HEK293 (cell line): ENCODE results near the gene DDX24.

Experiments
- CTCF ChIA-PET: fragments of 350-600 bp; formaldehyde crosslinking; extraction: SDS; loops from one replicate; lab custom pipeline; 2021; ENCODE audit warnings: antibody characterized with exemption; lab: Yijun Ruan, JAX
- POLR2A ChIA-PET: fragments of 300-600 bp; formaldehyde crosslinking; extraction: SDS; loops from one replicate; lab custom pipeline; 2020; ENCODE audit warnings: antibody characterized with exemption, inconsistent platforms; lab: Yijun Ruan, JAX
- H3K27ac ChIP-seq: fragments of 200-500 bp; sonication (Bioruptor generic); 2 replicates; pipeline ENCODE4 v1.5.1; 2014; ENCODE audit warnings: low read depth, low read length, control low read depth, inconsistent platforms; ENCODE audit errors: extremely low read depth
- H3K36me3 ChIP-seq, 2 experiments: fragments of 200-500 bp in 1 of 2; sonication (Bioruptor generic) in 1 of 2; 1 replicate in 1 of 2; 2 replicates in 1 of 2; pipeline ENCODE4 v1.5.1; 2014 to 2017; ENCODE audit warnings: inconsistent platforms in 2 of 2, low read length in 2 of 2; ENCODE audit not compliant: control insufficient read depth in 2 of 2, insufficient read depth in 1 of 2
- H3K4me1 ChIP-seq: fragments of 200-500 bp; sonication (Bioruptor generic); 2 replicates; pipeline ENCODE4 v1.5.1; 2014; ENCODE audit warnings: mild to moderate bottlenecking, low read length, inconsistent platforms; ENCODE audit not compliant: control insufficient read depth, insufficient read depth
- H3K4me3 ChIP-seq: 2 replicates; pipeline ENCODE4 v1.5.1; 2011; ENCODE audit warnings: low read depth, mild to moderate bottlenecking, control low read depth, low read length, moderate library complexity
- H3K9me3 ChIP-seq: fragments of 200-500 bp; sonication (Bioruptor generic); 2 replicates; pipeline ENCODE4 v1.5.1; 2014; ENCODE audit warnings: low read depth, low read length, inconsistent platforms; ENCODE audit not compliant: control insufficient read depth, insufficient read depth
- EGR2 ChIP-seq: fragments of 450-650 bp; formaldehyde crosslinking; IDR thresholded peaks from 2 replicates; pipeline ENCODE4 v1.5.1; 2016; ENCODE audit warnings: low read depth, missing biosample characterization, missing genetic modification characterization
- KLF8 ChIP-seq: fragments of 450-650 bp; formaldehyde crosslinking; IDR thresholded peaks from 2 replicates; pipeline ENCODE4 v1.5.1; 2016; ENCODE audit warnings: missing biosample characterization, missing genetic modification characterization
- TCF7L2 ChIP-seq: IDR thresholded peaks from 2 replicates; pipeline ENCODE4 v1.6.1; 2011; ENCODE audit warnings: low read depth, mild to moderate bottlenecking, inconsistent platforms, low read length, moderate library complexity, borderline replicate concordance
- YY1 ChIP-seq: fragments of 450-650 bp; formaldehyde crosslinking; IDR thresholded peaks from 2 replicates; pipeline ENCODE4 v1.5.1; 2018; ENCODE audit warnings: missing biosample characterization, missing genetic modification characterization
- ZFHX2 ChIP-seq: fragments of 450-650 bp; formaldehyde crosslinking; conservative IDR thresholded peaks from 2 replicates; pipeline ENCODE4 v1.5.1; 2016; ENCODE audit warnings: missing biosample characterization, missing genetic modification characterization
- ZFP3 ChIP-seq: fragments of 450-650 bp; formaldehyde crosslinking; IDR thresholded peaks from 2 replicates; pipeline ENCODE4 v1.5.1; 2016; ENCODE audit warnings: low read depth, missing biosample characterization, missing genetic modification characterization
- ZNF133 ChIP-seq: fragments of 450-650 bp; formaldehyde crosslinking; IDR thresholded peaks from 2 replicates; pipeline ENCODE4 v1.5.1; 2016; ENCODE audit warnings: missing biosample characterization, missing genetic modification characterization
- ZNF223 ChIP-seq: fragments of 450-650 bp; formaldehyde crosslinking; IDR thresholded peaks from 2 replicates; pipeline ENCODE4 v1.5.1; 2016; ENCODE audit warnings: missing biosample characterization, missing genetic modification characterization
- ZNF302 ChIP-seq: fragments of 450-650 bp; formaldehyde crosslinking; IDR thresholded peaks from 2 replicates; pipeline ENCODE4 v1.5.1; 2016; ENCODE audit warnings: missing biosample characterization, missing genetic modification characterization, low read depth
- ZNF354C ChIP-seq: fragments of 450-650 bp; formaldehyde crosslinking; IDR thresholded peaks from 2 replicates; pipeline ENCODE4 v1.5.1; 2016; ENCODE audit warnings: missing biosample characterization, missing genetic modification characterization, low read depth, borderline replicate concordance
- ZNF747 ChIP-seq: fragments of 450-650 bp; formaldehyde crosslinking; IDR thresholded peaks from 2 replicates; pipeline ENCODE4 v1.5.1; 2016; ENCODE audit warnings: missing biosample characterization, missing genetic modification characterization
- TF ChIP-seq, protein P1 (sequence below): fragments of 450-650 bp; formaldehyde crosslinking; IDR thresholded peaks from 2 replicates; pipeline ENCODE4 v1.5.1; 2017; ENCODE audit warnings: missing biosample characterization, missing genetic modification characterization
- TF ChIP-seq, protein P2 (sequence below): fragments of 450-650 bp; formaldehyde crosslinking; IDR thresholded peaks from 2 replicates; pipeline ENCODE4 v1.5.1; 2016; ENCODE audit warnings: missing biosample characterization, missing genetic modification characterization
- TF ChIP-seq, protein P3 (sequence below): sonication (generic); formaldehyde crosslinking; IDR thresholded peaks from 2 replicates; pipeline ENCODE4 v1.8.1; 2022; ENCODE audit warnings: mild to moderate bottlenecking, moderate library complexity, missing genetic modification reagents

The DDX24 gene

DNA sequence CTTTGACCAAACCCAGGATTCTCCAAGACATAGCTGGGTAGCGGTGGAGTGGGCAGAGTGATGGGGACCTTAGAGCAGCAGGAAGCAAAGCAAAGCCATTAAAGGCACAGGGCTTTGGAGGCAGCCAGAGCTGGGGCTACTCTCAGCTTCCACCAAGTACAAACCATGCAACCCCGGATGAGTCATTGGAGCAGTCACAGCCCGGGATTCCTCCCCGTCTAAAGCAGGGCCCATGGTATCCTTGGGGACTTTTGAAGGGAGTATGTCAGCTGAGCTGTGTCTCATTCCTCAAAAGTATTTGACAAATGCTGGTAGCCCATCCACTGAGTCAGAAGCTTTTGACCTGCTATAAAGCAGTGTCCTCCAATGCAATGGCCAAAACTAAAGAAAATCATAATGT lies 19.8 kb upstream of the DDX24 start:
- CTCF ChIA-PET = interaction anchor here (1.0 kb wide), 1 partner anchor 36 kb away, joined by 3 read pairs; no protein-coding TSS in a partner anchor

DNA sequence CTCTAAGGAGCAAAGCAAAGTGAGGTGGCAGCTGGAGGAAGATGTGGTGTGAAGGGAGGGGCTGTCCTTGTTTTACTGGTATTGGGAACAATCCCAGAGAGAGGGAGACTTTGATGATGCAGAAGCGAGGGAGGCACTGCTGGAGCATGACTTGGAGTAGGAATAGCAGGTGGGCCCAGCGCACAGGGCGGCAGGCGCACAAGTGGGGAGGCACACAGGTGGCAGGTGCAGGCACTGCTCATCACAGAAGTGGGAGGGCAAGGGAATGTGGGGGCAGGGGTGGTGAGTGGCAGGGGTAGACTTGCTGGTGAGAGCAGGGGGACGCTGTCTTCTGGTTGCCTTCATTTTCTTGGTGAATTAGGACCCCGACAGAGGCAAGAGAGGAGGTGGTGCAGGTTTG lies 18.0 kb upstream of the DDX24 start:
- no peak overlapping the region for H3K27ac ChIP-seq
- H3K36me3 ChIP-seq = peaks cover 0 to 32% of the 10 kb centered on the region in 2 experiments; a peak in 1 of 3 replicates
- ChIA-PET POLR2A (interaction anchor here (1.8 kb wide), 1 partner anchor 18 kb away, joined by 6 read pairs; the partner anchor contains the start of genes DDX24 and IFI27L1), CTCF (interaction anchor here (0.7 kb wide), 1 partner anchor 33 kb away, joined by 4 read pairs; no protein-coding TSS in a partner anchor)
- TF ChIP-seq ZFHX2 (tag by site-specific recombination) (0 out of 2 replicates have a peak, but pooled peaks have one; percentile 27), ZNF133 (tag by site-specific recombination) (no peak), EGR2 (tag by site-specific recombination) (peak; percentile 50)
- TF ChIP-seq, protein P1, sequence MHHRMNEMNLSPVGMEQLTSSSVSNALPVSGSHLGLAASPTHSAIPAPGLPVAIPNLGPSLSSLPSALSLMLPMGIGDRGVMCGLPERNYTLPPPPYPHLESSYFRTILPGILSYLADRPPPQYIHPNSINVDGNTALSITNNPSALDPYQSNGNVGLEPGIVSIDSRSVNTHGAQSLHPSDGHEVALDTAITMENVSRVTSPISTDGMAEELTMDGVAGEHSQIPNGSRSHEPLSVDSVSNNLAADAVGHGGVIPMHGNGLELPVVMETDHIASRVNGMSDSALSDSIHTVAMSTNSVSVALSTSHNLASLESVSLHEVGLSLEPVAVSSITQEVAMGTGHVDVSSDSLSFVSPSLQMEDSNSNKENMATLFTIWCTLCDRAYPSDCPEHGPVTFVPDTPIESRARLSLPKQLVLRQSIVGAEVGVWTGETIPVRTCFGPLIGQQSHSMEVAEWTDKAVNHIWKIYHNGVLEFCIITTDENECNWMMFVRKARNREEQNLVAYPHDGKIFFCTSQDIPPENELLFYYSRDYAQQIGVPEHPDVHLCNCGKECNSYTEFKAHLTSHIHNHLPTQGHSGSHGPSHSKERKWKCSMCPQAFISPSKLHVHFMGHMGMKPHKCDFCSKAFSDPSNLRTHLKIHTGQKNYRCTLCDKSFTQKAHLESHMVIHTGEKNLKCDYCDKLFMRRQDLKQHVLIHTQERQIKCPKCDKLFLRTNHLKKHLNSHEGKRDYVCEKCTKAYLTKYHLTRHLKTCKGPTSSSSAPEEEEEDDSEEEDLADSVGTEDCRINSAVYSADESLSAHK (tag by site-specific recombination) = no peak
- TF ChIP-seq, protein P2, sequence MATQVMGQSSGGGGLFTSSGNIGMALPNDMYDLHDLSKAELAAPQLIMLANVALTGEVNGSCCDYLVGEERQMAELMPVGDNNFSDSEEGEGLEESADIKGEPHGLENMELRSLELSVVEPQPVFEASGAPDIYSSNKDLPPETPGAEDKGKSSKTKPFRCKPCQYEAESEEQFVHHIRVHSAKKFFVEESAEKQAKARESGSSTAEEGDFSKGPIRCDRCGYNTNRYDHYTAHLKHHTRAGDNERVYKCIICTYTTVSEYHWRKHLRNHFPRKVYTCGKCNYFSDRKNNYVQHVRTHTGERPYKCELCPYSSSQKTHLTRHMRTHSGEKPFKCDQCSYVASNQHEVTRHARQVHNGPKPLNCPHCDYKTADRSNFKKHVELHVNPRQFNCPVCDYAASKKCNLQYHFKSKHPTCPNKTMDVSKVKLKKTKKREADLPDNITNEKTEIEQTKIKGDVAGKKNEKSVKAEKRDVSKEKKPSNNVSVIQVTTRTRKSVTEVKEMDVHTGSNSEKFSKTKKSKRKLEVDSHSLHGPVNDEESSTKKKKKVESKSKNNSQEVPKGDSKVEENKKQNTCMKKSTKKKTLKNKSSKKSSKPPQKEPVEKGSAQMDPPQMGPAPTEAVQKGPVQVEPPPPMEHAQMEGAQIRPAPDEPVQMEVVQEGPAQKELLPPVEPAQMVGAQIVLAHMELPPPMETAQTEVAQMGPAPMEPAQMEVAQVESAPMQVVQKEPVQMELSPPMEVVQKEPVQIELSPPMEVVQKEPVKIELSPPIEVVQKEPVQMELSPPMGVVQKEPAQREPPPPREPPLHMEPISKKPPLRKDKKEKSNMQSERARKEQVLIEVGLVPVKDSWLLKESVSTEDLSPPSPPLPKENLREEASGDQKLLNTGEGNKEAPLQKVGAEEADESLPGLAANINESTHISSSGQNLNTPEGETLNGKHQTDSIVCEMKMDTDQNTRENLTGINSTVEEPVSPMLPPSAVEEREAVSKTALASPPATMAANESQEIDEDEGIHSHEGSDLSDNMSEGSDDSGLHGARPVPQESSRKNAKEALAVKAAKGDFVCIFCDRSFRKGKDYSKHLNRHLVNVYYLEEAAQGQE = no peak
- no peak overlapping the region for H3K4me3 ChIP-seq
- H3K9me3 ChIP-seq = no peaks in the 10 kb centered on the region
- no peaks in the 10 kb centered on the region for H3K4me1 ChIP-seq

More for the DNA sequence above, 19.8 kb upstream of the DDX24 start:
- Histone ChIP-seq H3K4me1 (no peaks in the 10 kb centered on the region), H3K4me3 (no peak overlapping the region), H3K9me3 (no peaks in the 10 kb centered on the region), H3K27ac (no peak overlapping the region), H3K36me3 (peaks cover 0 to 34% of the 10 kb centered on the region in 2 experiments; a peak in 1 of 3 replicates)
- no peak for TF ChIP-seq KLF8 (tag by site-specific recombination)
- no peak for TF ChIP-seq ZNF223 (tag by site-specific recombination)
- TF ChIP-seq ZFP3 (tag by site-specific recombination) = no peak
- no peak for TF ChIP-seq YY1 (tag by site-specific recombination)
- TF ChIP-seq, protein P3, sequence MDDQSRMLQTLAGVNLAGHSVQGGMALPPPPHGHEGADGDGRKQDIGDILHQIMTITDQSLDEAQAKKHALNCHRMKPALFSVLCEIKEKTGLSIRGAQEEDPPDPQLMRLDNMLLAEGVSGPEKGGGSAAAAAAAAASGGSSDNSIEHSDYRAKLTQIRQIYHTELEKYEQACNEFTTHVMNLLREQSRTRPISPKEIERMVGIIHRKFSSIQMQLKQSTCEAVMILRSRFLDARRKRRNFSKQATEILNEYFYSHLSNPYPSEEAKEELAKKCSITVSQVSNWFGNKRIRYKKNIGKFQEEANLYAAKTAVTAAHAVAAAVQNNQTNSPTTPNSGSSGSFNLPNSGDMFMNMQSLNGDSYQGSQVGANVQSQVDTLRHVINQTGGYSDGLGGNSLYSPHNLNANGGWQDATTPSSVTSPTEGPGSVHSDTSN (CRISPR knock-in tag) = no peak
- no peak for TF ChIP-seq TCF7L2
- TF ChIP-seq ZNF354C (tag by site-specific recombination) = no peak
- TF ChIP-seq ZNF747 = no peak
- no peak for TF ChIP-seq ZNF302 (tag by site-specific recombination)
- POLR2A ChIA-PET = interaction anchor here (0.9 kb wide), 1 partner anchor 20 kb away, joined by 4 read pairs; the partner anchor contains the start of genes DDX24 and IFI27L1
